Left ventricle myocardium inferior (tissue), 1 donor: ENCODE measurements around the gene STXBP2. TPM values are rescaled to one million over a fixed set of nuclear protein-coding genes. Genes with fewer than 3 reads are reported as not detected.

Experiments used
- DNase-seq: peaks from one replicate; pipeline ENCODE4 v3.0.0-alpha.2; 2020
- H3K27ac ChIP-seq: fragments of 200-600 bp; replicated peaks from 2 replicates; pipeline ENCODE4 v1.8.0; 2021
- H3K27me3 ChIP-seq: fragments of 200-600 bp; 2 replicates; pipeline ENCODE4 v1.8.0; 2021; ENCODE audit warnings: low read depth
- H3K36me3 ChIP-seq: fragments of 200-600 bp; 2 replicates; pipeline ENCODE4 v1.8.0; 2021
- H3K4me1 ChIP-seq: fragments of 200-600 bp; 2 replicates; pipeline ENCODE4 v1.8.0; 2021
- H3K4me3 ChIP-seq: fragments of 200-600 bp; 2 replicates; pipeline ENCODE4 v1.8.0; 2021; ENCODE audit warnings: mild to moderate bottlenecking, moderate library complexity
- H3K9me3 ChIP-seq: fragments of 200-600 bp; replicated peaks from 2 replicates; pipeline ENCODE4 v1.8.0; 2021
- intact Hi-C: fragments of 100-400 bp; cut with micrococcal nuclease; formaldehyde crosslinking; loops from one replicate; pipeline ENCODE4 v1.11.0; 2022
- total RNA-seq: library from RNA; stranded (reverse); fragmentation: NEBNext Ultra II Directional; extraction: Animal tissue kit (Norgen Biotek cat#: 25700); gene quantifications from one replicate; pipeline ENCODE4 v1.2.1, GENCODE V29; 2021
- TF ChIP-seq, protein P1 (sequence below): fragments of 200-600 bp; IDR thresholded peaks from 2 replicates; pipeline ENCODE4 v1.8.0; 2021; ENCODE audit warnings: antibody characterized with exemption, mild to moderate bottlenecking, borderline replicate concordance
- donor health status: DM: no; HTN: yes; CAD: no; lungs with severe emphysema.

The STXBP2 gene
- total RNA-seq, 1 donor from 2014 or later, result 4.5 TPM

DNA sequence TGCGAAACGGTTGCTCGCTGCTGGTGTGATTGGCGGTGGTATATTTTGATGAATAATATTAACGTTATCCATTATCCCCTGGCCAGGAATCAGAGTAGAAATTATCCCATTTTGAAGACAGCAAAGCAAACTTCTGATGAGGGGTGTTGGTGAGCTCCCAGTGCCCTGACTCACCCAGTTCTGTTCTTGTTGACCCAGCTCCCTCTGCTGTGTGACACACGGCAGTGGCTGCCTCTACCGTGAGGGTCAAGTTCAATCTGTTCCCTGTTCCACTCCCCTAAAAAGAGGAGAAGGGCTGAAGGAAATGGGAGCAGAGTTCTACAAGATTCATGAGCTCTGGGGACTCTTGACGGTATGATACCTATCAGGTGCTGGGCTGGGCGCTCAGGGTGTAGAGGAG, 39.2 kb upstream of the STXBP2 start:
- peaks cover 6% of the 10 kb centered on the region for H3K4me1 ChIP-seq
- DNase-seq, result no peak
- TF ChIP-seq, protein P1, sequence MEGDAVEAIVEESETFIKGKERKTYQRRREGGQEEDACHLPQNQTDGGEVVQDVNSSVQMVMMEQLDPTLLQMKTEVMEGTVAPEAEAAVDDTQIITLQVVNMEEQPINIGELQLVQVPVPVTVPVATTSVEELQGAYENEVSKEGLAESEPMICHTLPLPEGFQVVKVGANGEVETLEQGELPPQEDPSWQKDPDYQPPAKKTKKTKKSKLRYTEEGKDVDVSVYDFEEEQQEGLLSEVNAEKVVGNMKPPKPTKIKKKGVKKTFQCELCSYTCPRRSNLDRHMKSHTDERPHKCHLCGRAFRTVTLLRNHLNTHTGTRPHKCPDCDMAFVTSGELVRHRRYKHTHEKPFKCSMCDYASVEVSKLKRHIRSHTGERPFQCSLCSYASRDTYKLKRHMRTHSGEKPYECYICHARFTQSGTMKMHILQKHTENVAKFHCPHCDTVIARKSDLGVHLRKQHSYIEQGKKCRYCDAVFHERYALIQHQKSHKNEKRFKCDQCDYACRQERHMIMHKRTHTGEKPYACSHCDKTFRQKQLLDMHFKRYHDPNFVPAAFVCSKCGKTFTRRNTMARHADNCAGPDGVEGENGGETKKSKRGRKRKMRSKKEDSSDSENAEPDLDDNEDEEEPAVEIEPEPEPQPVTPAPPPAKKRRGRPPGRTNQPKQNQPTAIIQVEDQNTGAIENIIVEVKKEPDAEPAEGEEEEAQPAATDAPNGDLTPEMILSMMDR, result no peak
- peaks cover 80% of the 10 kb centered on the region for H3K27me3 ChIP-seq
- no peak overlapping the region for H3K27ac ChIP-seq
- H3K9me3 ChIP-seq, result no peaks in the 10 kb centered on the region
- no peak overlapping the region for H3K4me3 ChIP-seq
- H3K36me3 ChIP-seq, result no peaks in the 10 kb centered on the region
- intact Hi-C loops, result no loop called here

GRCh38 chr19:7598180-7598579, 38.7 kb upstream of the STXBP2 start:
- Histone ChIP-seq H3K4me1 (peaks cover 6% of the 10 kb centered on the region), H3K36me3 (no peaks in the 10 kb centered on the region), H3K27ac (no peak overlapping the region), H3K27me3 (peaks cover 80% of the 10 kb centered on the region), H3K9me3 (no peaks in the 10 kb centered on the region), H3K4me3 (no peak overlapping the region)
- intact Hi-C loops, result no loop called here
- DNase-seq, result no peak
- TF ChIP-seq, protein P1, result no peak

- H3K36me3 ChIP-seq, result no peaks in the 10 kb centered on the region
- intact Hi-C loops, result no loop called here
- H3K4me3 ChIP-seq, result no peak overlapping the region
- TF ChIP-seq, protein P1, result no peak
- DNase-seq, result no peak
- no peak overlapping the region for H3K27ac ChIP-seq
- no peaks in the 10 kb centered on the region for H3K9me3 ChIP-seq
- peaks cover 6% of the 10 kb centered on the region for H3K4me1 ChIP-seq
- peaks cover 81% of the 10 kb centered on the region for H3K27me3 ChIP-seq
These were observed 36.2 kb upstream of the STXBP2 start for GRCh38 chr19:7600721-7601120.

DNA sequence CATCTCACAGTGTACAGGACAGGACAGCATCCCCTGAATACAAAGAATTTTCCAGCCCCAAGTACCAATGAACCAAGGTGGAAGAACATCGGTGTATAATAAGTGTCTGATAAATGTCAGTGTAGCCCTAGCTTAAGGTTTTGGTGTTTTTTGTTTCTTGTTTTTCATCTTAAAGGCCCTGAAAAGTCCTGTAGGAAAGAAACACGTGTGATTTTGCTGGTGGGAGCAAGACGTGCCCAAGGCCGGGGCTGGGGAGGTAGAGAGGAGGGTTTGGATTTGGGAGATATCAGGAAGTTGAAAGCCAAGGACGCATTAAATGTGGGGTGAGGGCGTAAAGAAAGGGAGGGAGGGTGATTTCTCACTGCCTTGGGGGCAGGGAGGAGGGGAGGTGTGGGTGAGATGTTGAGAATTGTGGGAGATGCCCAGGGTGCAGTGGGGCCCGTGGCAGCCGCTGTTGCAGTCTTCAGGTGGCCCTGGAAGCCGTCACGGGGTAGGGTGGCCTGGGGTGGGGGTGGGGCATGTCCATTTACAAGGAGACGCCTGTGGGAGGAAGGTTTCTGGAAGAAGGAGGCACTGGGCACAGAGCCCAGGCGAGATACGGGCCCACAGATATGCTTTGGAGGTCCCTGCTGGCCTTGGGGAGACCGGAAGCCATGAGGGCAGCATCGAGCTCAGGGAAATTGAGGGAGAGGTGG, 34.5 kb upstream of the STXBP2 start:
- Histone ChIP-seq H3K27ac (no peak overlapping the region), H3K36me3 (no peaks in the 10 kb centered on the region), H3K9me3 (no peaks in the 10 kb centered on the region), H3K27me3 (peaks cover 77% of the 10 kb centered on the region), H3K4me1 (no peaks in the 10 kb centered on the region), H3K4me3 (no peak overlapping the region)
- no peak for DNase-seq
- intact Hi-C loops, result no loop called here
- TF ChIP-seq, protein P1, result no peak

DNA sequence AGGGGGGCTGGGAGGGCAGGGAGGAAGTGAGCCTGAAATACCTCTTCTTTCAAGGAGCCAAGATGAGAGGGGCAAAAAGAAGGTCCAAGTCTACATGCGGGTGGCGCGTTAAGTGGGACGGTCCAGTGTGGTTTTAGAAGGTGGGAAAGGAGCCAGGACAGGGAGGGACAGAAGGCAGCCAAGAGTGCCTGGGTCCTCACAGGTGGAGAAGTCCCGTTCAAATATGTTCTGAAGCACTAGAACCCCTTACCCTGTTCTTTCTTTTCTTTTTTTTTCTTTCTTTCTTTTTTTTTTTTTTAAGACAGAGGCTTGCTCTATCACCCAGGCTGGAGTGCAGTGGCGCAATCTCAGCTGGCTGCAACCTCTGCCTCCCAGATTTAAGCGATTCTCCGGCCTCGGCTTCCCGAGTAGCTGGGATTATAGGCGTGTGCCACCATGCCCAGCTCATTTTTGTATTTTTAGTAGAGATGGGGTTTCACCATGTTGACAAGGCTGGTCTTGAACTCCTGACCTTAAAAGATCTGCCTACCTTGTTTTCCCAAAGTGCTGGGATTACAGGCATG, 33.9 kb upstream of the STXBP2 start:
- H3K36me3 ChIP-seq, result no peaks in the 10 kb centered on the region
- H3K27ac ChIP-seq, result no peak overlapping the region
- no peak for DNase-seq
- peaks cover 71% of the 10 kb centered on the region for H3K27me3 ChIP-seq
- H3K4me3 ChIP-seq, result no peak overlapping the region
- no peaks in the 10 kb centered on the region for H3K9me3 ChIP-seq
- no peaks in the 10 kb centered on the region for H3K4me1 ChIP-seq
- TF ChIP-seq, protein P1, result no peak
- intact Hi-C loops, result no loop called here
